Left hindlimb (tissue), 1 donor: Measurements from ENCODE around the gene MRPS5.

Source experiments
- DNase-seq: peaks from one replicate; pipeline ENCODE4 v3.0.0-alpha.2; 2018

MRPS5 gene

DNA sequence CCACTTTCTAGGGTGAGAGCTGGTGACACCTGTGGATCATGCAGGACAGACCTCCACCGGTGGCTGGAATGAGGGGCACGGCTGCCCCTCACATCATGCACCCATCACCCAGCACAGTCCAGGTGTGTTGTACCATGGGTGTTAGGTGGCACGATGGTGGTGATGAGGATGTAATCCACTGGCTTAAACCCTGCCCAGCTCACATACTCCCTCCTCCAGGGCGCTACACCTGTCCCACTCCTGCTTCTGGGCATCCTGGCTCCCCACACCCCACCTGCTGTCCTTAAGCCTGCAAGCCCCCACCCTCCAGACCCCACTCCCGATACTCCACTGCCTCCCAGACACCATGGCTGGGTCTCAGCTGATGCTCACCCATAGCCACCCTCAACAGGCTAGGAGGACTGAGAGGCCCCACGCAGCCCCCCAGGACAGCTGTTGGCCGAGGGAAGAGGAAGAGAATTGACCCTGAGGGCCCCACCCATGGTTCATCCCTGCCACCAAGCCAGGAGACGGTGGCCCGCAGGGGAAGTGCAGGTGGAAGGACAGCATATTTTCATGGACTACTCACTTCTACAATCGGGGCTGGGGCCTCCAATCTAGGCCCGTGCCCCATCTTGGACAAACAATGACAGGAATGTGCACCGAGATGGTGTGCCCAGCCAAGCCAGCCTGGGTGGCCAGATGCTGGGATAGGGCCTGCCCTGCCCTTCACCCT lies 61.8 kb downstream of the MRPS5 start:
- no peak for DNase-seq

DNA sequence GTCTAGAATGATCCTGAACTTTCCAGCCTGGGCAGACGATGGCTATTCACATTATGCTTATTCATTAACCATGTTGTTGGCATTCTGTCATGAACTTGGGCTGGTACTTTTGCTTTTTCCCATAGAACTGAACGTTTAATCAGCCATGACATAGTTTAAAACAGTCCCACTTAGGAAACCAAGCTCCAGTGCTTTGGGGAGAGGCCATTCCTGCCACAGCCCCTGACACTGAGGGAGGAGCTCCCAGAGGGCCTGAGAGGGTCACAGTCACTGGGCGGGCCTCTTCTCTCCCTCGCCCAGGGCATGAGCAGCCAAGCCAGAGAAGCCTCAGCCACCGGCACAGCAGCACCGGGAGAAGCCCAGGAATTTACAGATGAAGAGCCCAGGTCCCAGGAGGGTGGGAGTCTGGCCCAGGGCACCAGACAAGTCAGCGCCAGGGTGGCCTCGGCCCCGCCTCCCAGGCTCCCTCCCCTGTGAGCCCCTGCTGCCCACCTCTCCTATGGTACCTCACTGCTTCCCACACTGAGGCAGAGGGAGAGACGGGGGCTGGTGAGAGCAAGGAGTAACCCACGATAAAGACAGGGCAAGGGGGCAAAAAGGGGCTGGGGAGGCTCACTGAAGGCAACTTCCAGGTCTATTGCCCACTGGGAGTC lies 62.5 kb downstream of the MRPS5 start:
- no peak for DNase-seq

DNA sequence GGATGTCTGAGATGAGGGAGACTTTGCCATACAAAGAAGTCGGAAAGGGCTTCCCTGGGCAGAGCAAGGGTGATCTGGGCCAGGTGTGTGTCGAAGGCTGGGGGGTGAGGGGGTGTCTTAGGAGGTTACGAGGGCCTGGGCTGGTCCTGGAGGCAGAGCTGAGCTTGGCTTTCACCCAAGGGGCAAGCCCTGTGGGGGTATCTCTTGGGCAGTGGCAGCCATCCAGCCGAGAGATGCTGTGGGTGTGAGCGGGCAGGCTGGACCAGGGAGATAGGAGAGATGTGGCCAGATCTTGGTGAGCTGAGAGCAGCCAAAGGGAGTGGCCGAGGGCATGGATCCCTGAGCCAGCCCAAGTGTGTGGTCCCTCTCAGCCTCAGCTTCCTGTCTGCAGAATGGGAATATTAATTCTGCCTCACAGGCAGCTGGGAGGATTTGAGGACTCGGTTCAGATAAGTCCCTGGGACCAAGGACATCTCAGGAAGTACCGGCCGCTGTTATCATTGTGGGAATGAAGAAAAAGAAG lies 63.1 kb downstream of the MRPS5 start:
- DNase-seq, result no peak

DNA sequence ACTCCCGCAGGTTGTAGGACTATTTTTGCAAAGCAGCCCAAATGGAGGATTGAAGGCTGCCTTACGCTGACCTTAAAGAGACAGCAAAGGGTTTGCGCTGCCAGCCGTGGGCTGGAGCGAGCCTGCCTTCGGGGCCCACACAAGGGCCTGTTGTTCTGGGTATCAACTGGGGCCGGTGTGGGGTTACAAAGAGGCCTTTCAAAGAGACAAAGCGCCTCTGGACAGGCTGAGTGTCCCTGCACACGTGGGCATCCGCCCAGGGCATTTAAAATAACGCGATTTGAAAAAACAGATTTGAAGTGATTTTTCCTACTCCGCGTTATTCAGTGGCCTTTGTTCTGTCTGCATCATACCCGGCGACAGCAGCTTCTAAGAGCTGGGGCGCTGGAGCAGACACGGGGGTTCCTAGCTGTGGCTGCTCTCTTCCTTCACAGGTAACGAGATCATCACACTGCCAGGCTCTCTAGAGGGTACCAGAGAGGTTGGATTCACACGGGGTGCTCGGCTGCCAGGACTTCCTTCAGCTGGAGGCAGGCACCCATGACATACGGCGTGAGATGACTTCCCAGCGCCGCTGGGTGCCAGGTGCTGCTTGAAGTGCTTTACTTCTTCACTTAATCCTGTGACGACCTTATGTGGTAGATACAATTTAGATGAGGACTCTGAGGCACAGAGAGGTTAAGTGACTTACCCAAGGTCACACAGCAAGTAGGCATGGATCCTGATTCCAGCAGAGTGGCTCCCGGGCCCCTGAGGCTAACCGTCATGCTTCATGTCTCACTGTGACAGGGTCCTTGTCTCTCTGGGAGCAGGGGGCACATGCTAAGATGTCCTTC lies 63.9 kb downstream of the MRPS5 start:
- no peak for DNase-seq

DNA sequence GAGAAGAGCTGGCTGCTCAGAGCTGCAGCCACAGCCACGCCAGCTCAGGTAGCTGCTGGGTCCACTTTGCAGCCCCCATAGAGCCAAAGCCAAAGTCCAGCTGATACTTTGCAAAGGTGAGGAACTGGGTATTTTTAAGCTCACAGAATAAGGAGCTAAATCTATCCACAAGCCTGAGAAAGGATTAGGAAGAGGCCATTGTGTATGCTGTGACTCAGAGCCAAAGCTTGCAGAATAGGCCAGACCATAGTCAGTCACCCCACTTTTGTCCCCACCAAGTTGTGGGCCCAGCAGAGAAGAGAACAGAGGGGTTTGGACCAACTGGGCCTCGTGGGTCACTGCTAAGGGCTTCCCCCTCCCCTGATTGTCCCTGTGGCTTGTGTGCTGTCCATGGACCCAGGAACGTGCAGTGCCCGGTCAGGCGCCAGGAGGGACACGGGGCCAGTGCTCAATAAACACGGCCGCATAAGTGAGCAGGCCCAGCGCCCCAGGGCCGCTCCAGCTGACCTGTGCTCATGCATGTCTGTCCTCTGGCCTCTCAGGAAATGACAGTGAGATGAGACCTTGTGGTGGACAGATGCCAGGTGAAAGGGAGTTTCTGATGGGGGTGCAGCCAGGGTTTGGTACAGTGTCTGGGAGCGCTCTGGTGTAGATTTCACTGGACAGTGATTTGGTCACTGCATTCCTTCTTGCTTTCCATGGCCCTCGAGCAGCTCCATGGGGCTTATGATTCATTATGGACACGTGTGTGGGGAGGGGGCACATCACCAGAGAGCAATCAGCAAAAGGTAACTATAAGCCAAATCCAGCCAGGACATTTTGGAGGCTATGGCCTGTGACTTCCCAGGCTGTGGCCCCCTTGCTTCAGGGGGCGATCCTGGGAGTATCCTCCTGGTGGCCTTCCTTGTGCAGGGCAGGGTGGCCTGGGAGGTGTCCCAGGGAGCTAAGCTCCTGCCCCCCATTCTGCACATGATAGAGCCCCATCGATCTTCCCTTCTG lies 64.8 kb downstream of the MRPS5 start:
- no peak for DNase-seq

DNA sequence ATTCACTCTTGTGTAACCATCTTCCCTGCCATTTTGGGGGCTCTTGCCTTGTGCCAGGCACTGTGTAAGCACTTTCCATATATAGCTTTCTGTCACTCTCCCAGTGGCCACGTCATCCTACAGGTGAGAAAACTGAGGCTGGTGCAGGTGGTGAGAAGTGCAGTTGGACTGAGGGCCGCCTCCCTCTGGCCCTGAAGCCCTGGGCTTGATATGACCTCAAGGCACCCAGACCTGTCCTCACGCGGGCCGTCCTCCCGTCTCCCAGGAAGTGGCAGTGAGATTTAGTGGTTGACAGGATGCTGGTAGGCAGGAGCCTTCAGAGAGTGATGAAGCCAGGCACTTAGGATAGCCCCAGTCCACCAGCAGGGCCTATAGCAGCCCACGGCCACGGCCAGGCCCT lies 65.6 kb downstream of the MRPS5 start:
- no peak for DNase-seq

DNA sequence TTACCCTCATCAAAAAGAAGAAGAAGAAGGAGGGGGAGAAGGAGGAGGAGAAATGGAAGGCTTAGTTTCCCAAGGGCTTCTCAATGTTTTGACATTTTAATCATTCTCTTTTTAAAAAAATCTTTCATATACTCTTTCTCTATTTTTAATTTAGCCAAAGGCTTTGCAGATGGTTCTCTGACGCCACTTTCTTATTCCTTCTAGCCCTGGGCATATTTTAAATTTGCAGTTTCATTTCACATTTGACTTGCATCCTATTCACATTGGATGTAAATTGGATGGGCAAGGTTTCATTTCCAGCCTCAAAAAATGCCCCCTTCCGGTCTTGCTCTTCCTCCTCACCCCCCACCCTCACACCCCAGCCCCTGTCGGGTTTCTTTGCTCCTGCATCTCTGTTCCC lies 66.3 kb downstream of the MRPS5 start:
- no peak for DNase-seq

DNA sequence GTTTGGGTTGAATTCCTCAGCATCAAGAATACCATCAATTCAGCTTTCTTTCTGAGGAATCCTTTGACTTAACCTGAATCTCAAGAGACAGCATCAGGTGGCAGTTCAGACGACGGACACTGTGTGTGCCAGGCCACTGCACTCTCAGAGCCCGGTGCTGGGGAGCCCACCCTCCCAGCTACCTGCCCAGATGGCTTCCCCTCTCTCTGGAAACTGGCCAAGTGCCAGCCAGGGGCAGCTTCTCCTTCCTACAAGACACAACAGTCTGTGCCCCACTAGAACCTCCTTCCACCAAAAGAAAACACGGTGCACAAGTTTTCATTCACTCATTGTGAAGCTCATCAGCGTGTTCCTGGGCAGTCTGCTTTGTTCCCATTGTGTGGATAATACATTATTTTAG lies 67.6 kb downstream of the MRPS5 start:
- DNase-seq, result no peak

DNA sequence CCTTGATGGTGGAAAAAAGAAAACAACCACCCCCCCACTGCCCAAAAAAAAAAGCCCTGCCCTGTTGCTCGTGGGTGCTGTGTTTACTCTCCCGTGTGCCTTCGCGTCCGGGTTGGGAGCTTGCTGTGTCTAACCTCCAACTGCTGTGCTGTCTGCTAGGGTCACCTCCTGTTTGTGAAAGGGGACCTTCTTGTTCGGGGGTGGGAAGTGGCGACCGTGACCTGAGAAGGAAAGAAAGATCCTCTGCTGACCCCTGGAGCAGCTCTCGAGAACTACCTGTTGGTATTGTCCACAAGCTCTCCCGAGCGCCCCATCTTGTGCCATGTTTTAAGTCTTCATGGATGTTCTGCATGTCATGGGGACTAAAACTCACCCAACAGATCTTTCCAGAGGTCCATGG lies 68.1 kb downstream of the MRPS5 start:
- no peak for DNase-seq

DNA sequence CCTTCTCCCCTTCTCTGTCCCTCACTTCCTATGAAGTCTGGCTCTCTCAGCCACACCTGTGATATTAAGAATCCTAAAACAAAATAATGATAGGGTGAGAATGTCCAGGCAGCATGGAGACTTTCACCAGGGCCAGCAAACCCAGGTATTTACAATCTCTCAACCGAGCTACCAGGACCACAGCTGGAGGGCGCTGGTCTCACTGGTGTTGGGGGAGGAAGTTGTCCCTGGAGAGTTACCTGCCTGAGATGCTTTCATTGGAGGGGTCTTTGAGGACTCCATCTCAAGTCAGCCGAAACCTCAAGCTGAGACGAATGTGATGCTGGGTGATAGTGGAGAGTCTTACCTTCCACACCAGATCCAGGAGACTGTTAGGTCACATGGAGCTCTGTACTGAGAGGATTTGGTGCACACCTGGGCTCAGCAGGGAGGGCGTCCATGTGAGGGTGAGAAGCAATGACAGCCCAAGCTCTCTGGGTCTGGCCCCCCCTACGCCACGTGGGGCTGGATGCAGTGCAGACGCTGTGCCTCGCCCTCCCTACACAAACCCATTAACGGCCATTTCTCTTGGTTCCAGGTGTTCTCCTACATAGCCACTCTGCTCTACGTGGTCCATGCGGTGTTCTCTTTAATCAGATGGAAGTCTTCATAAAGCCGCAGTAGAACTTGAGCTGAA lies 68.7 kb downstream of the MRPS5 start:
- no peak for DNase-seq

DNA sequence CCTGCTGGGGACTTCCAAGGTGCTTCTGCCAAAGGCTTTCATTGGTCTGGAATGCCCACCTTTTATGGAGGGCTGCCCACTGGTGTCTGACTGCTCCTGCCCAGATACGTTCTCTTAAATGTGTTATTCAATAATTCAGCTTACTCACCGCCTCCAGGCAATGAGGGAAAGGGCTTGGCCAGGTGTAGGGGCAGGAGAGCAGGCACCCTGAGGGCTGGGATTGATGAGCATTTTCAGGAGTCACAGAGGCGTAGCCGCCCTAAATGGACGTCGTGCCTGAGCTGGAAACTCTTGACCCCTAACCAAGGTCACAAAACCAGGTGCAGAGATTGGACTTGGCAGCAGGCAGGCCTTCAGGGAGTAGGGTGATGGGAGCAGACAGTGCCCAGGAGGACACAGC lies 69.3 kb downstream of the MRPS5 start:
- DNase-seq, result no peak

DNA sequence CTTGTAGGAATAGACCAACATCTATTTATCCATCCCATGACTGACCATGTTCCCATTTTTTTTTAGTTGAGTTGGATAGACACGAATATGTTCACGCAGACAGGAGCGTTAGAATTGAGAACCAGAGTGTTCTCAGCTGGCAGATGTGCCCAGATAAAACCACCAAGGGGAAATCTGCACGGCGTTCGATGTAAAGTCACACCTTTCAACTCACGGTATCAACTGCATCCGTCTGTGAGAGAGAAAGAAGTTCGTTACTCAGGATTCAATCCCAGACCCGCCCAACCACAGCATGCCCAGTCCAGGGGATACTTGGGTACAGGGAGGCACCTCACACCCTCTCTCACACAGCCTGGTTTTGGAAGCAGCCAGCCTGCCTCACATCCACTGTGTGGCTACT lies 70.0 kb downstream of the MRPS5 start:
- no peak for DNase-seq

DNA sequence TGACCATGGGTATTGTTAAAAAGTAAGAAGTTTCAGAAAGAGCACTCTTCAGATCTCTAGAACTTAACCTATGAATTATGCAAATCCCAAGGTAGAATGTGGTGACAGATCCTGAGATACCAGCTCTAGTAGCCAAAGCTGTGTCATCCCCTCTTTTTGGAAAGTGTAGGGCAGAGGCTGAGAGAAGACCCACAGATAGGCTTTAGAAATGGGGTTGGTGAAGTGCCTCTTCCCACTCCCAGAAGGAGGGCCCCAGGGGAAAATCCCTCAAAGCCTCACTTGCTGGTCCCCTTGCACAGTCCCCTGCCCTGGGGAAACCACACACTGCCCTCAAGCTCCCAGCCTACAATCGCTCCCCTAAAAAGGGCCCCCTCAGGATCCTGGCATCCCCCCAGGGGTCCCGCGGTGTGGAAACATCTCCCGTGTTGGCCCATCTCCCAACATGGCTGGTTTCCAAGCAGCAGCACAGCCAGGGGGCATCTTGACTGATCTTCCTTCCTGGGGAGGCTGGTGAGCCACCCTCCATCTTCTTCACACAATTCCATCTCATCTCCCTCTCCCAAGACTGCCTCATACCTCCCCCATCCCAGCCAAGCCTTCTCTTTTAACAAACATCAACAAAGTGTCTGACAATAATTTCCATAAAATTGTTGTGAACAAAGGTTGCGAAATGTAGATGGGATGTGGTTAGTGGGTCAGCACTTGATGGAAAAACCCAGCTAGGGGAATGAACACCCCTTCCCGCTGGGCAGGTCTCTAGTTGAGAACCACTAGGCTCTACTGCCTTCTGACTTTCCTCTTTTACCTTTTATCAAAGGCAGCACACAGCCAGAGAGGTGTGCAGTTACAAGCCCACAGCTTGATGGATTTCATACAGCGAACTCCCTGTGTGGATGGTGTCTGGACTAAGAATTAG lies 71.0 kb downstream of the MRPS5 start:
- DNase-seq, result no peak

DNA sequence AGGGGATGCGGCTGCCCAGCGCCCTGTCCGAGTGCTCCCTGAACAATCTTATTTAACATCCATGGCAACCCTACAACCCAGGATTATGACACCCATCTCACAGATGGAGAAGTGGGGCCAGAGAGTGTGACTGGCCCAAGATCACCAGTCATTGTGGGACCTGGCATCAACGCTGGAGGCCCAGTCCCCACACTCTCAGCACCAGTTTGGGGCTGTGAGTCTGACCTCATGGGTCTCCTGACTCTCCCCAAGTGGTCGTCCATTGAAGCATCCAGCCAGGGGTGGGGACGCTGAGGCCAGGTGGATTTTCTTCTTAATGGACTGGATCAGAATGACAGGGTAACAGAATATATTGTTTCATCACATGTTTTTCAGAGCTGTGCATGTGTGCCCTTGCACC lies 71.6 kb downstream of the MRPS5 start:
- no peak for DNase-seq

DNA sequence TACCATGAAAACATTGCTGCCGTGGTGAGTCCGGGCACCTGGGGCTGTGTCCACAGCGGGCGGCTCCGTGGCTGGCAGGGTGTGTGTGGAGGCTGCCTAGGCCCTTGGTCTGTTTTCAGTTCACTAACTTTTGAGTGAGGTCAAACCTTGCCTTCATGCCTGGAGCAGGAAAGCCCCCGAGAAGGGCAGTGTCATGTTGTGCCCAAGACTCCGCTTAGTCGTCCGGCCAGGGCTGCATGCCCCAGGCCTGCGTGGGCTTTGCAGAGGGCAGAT lies 72.0 kb downstream of the MRPS5 start:
- no peak for DNase-seq

DNA sequence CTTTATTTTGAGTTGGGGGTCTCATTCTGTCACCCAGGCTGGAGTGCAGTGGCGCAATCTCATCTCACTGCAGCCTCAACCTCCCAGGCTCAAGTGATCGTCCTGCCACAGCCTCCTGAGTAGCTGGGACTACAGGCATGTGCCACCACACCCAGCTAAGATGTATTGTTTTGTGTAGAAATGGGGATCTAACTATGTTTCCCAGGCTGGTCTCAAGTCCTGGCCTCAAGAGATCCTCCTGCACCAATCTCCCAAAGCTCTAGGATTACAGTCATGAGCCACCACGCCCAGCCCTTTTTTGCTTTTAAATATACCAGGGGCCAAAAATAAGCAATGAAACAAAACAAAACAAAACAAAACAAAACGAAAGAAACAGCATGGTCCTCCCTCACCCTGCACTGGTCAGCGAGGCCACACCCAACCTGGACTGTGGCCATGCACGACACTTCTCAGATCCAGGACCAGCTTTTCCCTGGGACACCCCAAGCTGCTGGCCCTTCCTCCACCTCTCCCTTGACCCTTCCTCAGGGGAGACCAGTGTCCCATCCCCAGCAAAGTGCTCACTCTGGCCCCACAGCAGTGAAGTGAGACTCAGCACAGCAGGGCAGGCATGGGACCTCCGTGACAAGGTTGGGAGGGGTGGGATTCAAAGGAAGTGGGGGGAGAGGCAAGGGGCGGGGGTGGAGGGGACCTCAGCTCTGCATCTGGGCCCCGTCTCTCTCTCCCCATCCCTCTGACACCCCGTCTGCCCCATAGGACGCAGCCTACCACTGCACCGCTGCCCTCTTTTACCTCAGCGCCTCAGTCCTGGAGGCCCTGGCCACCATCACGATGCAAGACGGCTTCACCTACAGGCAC lies 72.6 kb downstream of the MRPS5 start:
- DNase-seq, result no peak

DNA sequence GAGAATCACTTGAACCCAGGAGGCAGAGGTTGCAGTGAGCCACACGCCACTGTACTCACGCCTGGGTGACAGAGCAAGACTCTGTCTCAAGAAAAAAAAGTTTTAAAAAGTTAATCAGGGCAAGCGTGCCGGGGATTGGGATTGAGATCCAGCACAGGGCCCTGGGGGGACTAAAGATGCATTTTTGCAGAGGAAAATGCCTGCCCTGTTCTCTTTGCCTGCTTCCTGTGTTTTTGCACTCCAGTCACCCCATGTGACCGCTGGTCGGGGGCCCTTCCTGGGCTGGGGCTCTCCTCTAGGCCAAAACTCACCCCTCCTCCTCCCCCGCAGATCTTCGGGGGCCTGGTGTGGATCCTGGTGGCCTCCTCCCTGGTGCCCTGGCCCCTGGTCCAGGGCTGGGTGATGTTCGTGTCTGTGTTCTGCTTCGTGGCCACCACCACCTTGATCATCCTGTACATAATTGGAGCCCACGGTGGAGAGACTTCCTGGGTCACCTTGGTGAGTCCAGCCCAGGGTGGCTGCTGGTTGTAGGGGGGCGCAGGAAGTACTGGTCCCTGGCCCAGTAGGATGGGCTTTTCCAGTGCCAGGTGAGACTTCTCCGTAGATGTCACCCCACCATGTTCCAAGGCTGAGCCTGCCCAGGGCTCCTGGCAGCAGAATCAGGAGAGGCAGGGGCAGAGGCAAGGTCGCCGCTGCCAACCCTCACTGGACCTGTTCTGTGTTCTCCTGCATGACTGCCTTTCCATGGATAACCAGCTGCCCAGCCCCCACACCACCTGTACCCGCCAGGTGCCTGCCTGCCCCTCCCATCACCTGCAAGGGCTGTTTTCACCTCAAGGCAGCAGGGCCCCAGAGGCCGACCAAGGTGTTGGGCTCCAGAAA lies 73.7 kb downstream of the MRPS5 start:
- no peak for DNase-seq

DNA sequence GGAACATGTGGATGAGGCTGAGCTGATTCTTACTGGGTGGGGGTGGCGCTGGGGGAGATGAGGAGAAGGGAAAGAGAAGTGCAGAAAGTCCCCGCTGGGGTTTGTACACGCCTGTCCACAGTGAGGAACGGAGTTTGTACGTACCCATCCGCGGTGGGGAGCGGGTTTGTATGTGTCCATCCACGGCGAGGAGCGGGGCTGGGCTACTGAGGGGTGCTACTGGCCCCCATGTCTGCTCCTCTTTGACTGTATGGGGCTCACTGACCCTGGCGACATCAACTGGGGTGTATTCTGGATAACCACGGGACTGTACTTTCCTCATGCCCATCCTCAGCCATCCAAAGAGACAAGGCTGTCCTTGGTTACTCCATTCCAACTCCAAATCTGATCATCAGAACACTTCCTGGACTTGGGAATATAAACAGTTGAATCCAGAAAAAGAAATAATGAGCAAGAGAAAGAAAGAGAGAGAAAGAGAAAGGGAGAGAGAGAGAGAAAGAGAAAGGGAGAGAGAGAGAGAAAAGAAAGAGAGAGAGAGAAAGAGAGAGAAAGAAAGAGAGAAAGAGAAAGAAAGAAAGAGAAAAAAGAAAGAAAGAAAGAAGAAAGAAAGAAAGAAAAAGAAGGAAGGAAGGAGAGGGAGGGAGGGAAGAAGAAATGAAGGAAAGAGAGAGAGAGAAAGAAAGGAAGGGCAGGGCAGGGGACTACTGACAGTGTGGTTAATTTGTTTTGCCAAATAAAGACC lies 75.1 kb downstream of the MRPS5 start:
- DNase-seq, result no peak
